H9 (cell line): ENCODE data around the gene SH3GL2. TPM values are rescaled to one million over a fixed set of nuclear protein-coding genes. Genes with fewer than 3 reads are reported as not detected.

ENCODE experiments used
- DNase-seq: peaks from one replicate; pipeline ENCODE4 v3.0.0-alpha.2; 2017
- H2AFZ ChIP-seq: one replicate; pipeline ENCODE4 v1.6.1; 2013; ENCODE audit warnings: mild to moderate bottlenecking, low read length, control low read depth, moderate library complexity
- H2AK5ac ChIP-seq: 2 replicates; pipeline ENCODE4 v1.6.1; 2013; ENCODE audit warnings: low read length, control low read depth, mixed read lengths; ENCODE audit not compliant: insufficient read length
- H2BK120ac ChIP-seq: one replicate; pipeline ENCODE4 v1.6.1; 2013; ENCODE audit warnings: low read depth, mild to moderate bottlenecking, low read length, control low read depth, inconsistent platforms; ENCODE audit not compliant: poor library complexity, severe bottlenecking
- H2BK12ac ChIP-seq: 2 replicates; pipeline ENCODE4 v1.6.1; 2013; ENCODE audit warnings: low read length, control low read depth, mixed read lengths, low read depth; ENCODE audit not compliant: insufficient read length
- H2BK15ac ChIP-seq: 2 replicates; pipeline ENCODE4 v1.6.1; 2013; ENCODE audit warnings: low read depth, low read length, control low read depth
- H2BK20ac ChIP-seq: one replicate; pipeline ENCODE4 v1.6.1; 2013; ENCODE audit warnings: low read depth, mild to moderate bottlenecking, low read length, control low read depth, inconsistent platforms; ENCODE audit not compliant: poor library complexity, severe bottlenecking
- H2BK5ac ChIP-seq: 2 replicates; pipeline ENCODE4 v1.6.1; 2013; ENCODE audit warnings: low read length, control low read depth, mixed read lengths; ENCODE audit not compliant: insufficient read length
- H3K14ac ChIP-seq: 2 replicates; pipeline ENCODE4 v1.6.1; 2013; ENCODE audit warnings: low read length, control low read depth; ENCODE audit not compliant: insufficient read depth
- H3K18ac ChIP-seq: 2 replicates; pipeline ENCODE4 v1.6.1; 2013; ENCODE audit warnings: low read depth, mild to moderate bottlenecking, mixed read lengths, low read length, control low read depth; ENCODE audit not compliant: insufficient read length
- H3K23ac ChIP-seq: 2 replicates; pipeline ENCODE4 v1.6.1; 2013; ENCODE audit warnings: low read length, control low read depth, mixed read lengths, low read depth; ENCODE audit not compliant: insufficient read length
- H3K23me2 ChIP-seq: 2 replicates; pipeline ENCODE4 v1.6.1; 2013; ENCODE audit warnings: low read depth, mild to moderate bottlenecking, mixed read lengths, low read length, control low read depth; ENCODE audit not compliant: insufficient read length, poor library complexity, severe bottlenecking
- H3K27ac ChIP-seq: 2 replicates; pipeline ENCODE4 v1.5.1; 2013; ENCODE audit warnings: low read length, control low read depth, mixed read lengths, low read depth; ENCODE audit not compliant: insufficient read length
- H3K27me3 ChIP-seq: 2 replicates; pipeline ENCODE4 v1.6.1; 2013; ENCODE audit warnings: low read length, control low read depth, inconsistent platforms; ENCODE audit not compliant: insufficient read depth
- H3K4ac ChIP-seq: 2 replicates; pipeline ENCODE4 v1.6.1; 2013; ENCODE audit warnings: low read depth, mild to moderate bottlenecking, control low read depth, inconsistent platforms, low read length, moderate library complexity
- H3K4me1 ChIP-seq: 2 replicates; pipeline ENCODE4 v1.6.1; 2013; ENCODE audit warnings: low read length, control low read depth, inconsistent platforms; ENCODE audit not compliant: insufficient read depth
- H3K4me2 ChIP-seq: 2 replicates; pipeline ENCODE4 v1.6.1; 2013; ENCODE audit warnings: low read length, control low read depth, mixed read lengths; ENCODE audit not compliant: insufficient read length, insufficient read depth
- H3K56ac ChIP-seq: 2 replicates; pipeline ENCODE4 v1.6.1; 2013; ENCODE audit warnings: low read depth, mild to moderate bottlenecking, mixed read lengths, low read length, control low read depth; ENCODE audit not compliant: insufficient read length
- H3K79me1 ChIP-seq: 2 replicates; pipeline ENCODE4 v1.6.1; 2013; ENCODE audit warnings: low read depth, mild to moderate bottlenecking, moderate library complexity, low read length, control low read depth, inconsistent platforms; ENCODE audit not compliant: insufficient read depth, poor library complexity, severe bottlenecking
- H3K79me2 ChIP-seq: 2 replicates; pipeline ENCODE4 v1.6.1; 2013; ENCODE audit warnings: low read length, control low read depth, inconsistent platforms; ENCODE audit not compliant: insufficient read depth
- H3K9ac ChIP-seq: 2 replicates; pipeline ENCODE4 v1.6.1; 2013; ENCODE audit warnings: low read length, control low read depth, mixed read lengths; ENCODE audit not compliant: insufficient read length; ENCODE audit errors: extremely low read depth
- H3K9me3 ChIP-seq: one replicate; pipeline ENCODE4 v1.6.1; 2013; ENCODE audit warnings: low read depth, low read length, inconsistent platforms; ENCODE audit not compliant: control insufficient read depth
- H3T11ph ChIP-seq: one replicate; pipeline ENCODE4 v1.6.1; 2013; ENCODE audit warnings: mild to moderate bottlenecking, low read length, control low read depth, inconsistent platforms
- H4K20me1 ChIP-seq: one replicate; pipeline ENCODE4 v1.6.1; 2013; ENCODE audit not compliant: control insufficient read depth, insufficient read length, insufficient read depth
- H4K5ac ChIP-seq: 2 replicates; pipeline ENCODE4 v1.6.1; 2013; ENCODE audit warnings: low read depth, mild to moderate bottlenecking, mixed read lengths, low read length, control low read depth; ENCODE audit not compliant: insufficient read length
- H4K8ac ChIP-seq: replicated peaks from 2 replicates; pipeline ENCODE4 v1.6.1; 2013; ENCODE audit warnings: low read length, control low read depth, mixed read lengths, low read depth; ENCODE audit not compliant: insufficient read length
- H4K91ac ChIP-seq: 2 replicates; pipeline ENCODE4 v1.6.1; 2013; ENCODE audit warnings: low read depth, mild to moderate bottlenecking, moderate library complexity, mixed read lengths, low read length, control low read depth; ENCODE audit not compliant: insufficient read length
- H3K27ac Mint-ChIP-seq, 3 experiments: 2 replicates in 2 of 3; 3 replicates in 1 of 3; pipeline ENCODE4 v1.8.0; 2020 to 2021; ENCODE audit warnings: mixed read lengths in 3 of 3, mild to moderate bottlenecking in 1 of 3, moderate library complexity in 1 of 3
- H3K27me3 Mint-ChIP-seq: 2 replicates; pipeline ENCODE4 v1.8.0; 2021; ENCODE audit warnings: low read depth, mild to moderate bottlenecking, moderate library complexity, mixed read lengths
- H3K36me3 Mint-ChIP-seq, 3 experiments: 2 replicates in 2 of 3; 3 replicates in 1 of 3; pipeline ENCODE4 v1.8.0; 2020 to 2021; ENCODE audit warnings: low read depth in 3 of 3, mixed read lengths in 3 of 3; ENCODE audit not compliant: insufficient read depth in 1 of 3
- H3K4me1 Mint-ChIP-seq, 2 experiments: 2 replicates each; pipeline ENCODE4 v1.8.0; 2020; ENCODE audit warnings: mixed read lengths in 2 of 2
- H3K4me3 Mint-ChIP-seq, 2 experiments: 2 replicates in 1 of 2; 3 replicates in 1 of 2; pipeline ENCODE4 v1.8.0; 2020 to 2021; ENCODE audit warnings: mild to moderate bottlenecking in 2 of 2, mixed read lengths in 2 of 2, moderate library complexity in 1 of 2
- H3K9me3 Mint-ChIP-seq, 2 experiments: 2 replicates in 1 of 2; 3 replicates in 1 of 2; pipeline ENCODE4 v1.8.0; 2020; ENCODE audit warnings: mild to moderate bottlenecking in 2 of 2, mixed read lengths in 2 of 2, moderate library complexity in 1 of 2
- CTCF ChIP-seq: fragments of 200-600 bp; sonication (generic); conservative IDR thresholded peaks from 3 replicates; pipeline ENCODE4 v1.8.0; 2021; ENCODE audit warnings: antibody characterized with exemption, mild to moderate bottlenecking
- WGBS: extraction: QIAGEN DNeasy Blood & Tissue Kit; methylation state at CpG from one replicate; pipeline ENCODE4 v1.1.7; 2013; ENCODE audit warnings: missing lambda C conversion rate, low lambda C conversion rate, mixed read lengths; ENCODE audit not compliant: insufficient read length; ENCODE audit errors: extremely low coverage; 5-methylcytosine and 5-hydroxymethylcytosine counted together
- total RNA-seq: library from RNA; stranded (reverse); gene quantifications from 2 replicates; pipeline ENCODE4 v1.2.1, GENCODE V29; 2021

SH3GL2 gene
- total RNA-seq, 1 experiment from 2014 or later: 6.5 TPM

GRCh38 chr9:17761984-17762676 lies 183.3 kb downstream of the SH3GL2 start:
- WGBS: no CpG with 5 or more reads among the region's 6 CpGs
- H3K4me1 Mint-ChIP-seq: peaks cover 0 to 4% of the 10 kb centered on the region in 2 experiments; a peak in 2 of 4 replicates
- H2BK120ac ChIP-seq: no peak overlapping the region
- no peak overlapping the region for H2AFZ ChIP-seq
- no peak overlapping the region for H4K8ac ChIP-seq
- H4K20me1 ChIP-seq: no peaks in the 10 kb centered on the region
- no peak for TF ChIP-seq CTCF
- H2BK15ac ChIP-seq: no peak overlapping the region
- H3K4me2 ChIP-seq: no peak overlapping the region
- no peak overlapping the region for H3K4me3 Mint-ChIP-seq
- no peak overlapping the region for H2BK5ac ChIP-seq
- H4K91ac ChIP-seq: no peak overlapping the region
- no peak overlapping the region for H3K14ac ChIP-seq
- H4K5ac ChIP-seq: no peak overlapping the region
- no peaks in the 10 kb centered on the region for H3K27me3 Mint-ChIP-seq
- no peak overlapping the region for H2BK12ac ChIP-seq
- no peak for DNase-seq
- no peak overlapping the region for H3K27ac ChIP-seq
- no peaks in the 10 kb centered on the region for H3K23me2 ChIP-seq
- no peaks in the 10 kb centered on the region for H3K79me1 ChIP-seq
- H3K79me2 ChIP-seq: no peaks in the 10 kb centered on the region
- H3K18ac ChIP-seq: no peak overlapping the region
- H3K56ac ChIP-seq: no peak overlapping the region
- no peak overlapping the region for H3K9ac ChIP-seq
- no peaks in the 10 kb centered on the region for H3K27me3 ChIP-seq
- H2BK20ac ChIP-seq: no peak overlapping the region
- H3K23ac ChIP-seq: no peak overlapping the region
- H3K9me3 Mint-ChIP-seq: no peaks in the 10 kb centered on the region
- no peaks in the 10 kb centered on the region for H3K9me3 ChIP-seq
- no peak overlapping the region for H3K27ac Mint-ChIP-seq
- H3T11ph ChIP-seq: no peak overlapping the region
- H2AK5ac ChIP-seq: no peak overlapping the region
- no peak overlapping the region for H3K4ac ChIP-seq
- no peaks in the 10 kb centered on the region for H3K36me3 Mint-ChIP-seq
- H3K4me1 ChIP-seq: no peaks in the 10 kb centered on the region; the same call in 1 of the 2 replicates
